ENCODE data around the gene COG4. TPM values are rescaled to one million over a fixed set of nuclear protein-coding genes. Genes with fewer than 3 reads are reported as not detected.
"Not testable (repeated sequence)": the region's sequence is repeated elsewhere in the genome, so short reads cannot be mapped to it uniquely, and the experiment has no call there.

COG4 gene
- total RNA-seq, 1 experiment from 2014 or later, result 35.5 TPM

DNA sequence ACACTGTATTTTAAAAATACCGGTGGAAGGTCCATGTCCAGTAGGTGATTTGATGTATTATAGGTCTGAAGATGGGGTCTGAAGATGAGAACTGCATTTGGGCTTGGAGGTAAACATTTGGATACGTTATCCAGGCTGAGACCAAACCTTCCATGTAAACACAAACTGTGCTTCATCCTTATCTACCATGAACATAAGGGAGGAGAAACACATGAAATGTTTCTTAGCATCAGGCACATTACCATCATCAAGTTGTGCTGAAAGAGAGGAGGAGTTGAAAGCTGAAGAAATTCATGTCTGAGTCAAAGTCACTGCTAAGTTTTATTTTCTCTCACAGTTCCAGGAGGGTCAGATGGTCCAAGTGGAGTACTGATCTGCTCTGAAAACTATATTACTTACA is 11.6 kb upstream of the COG4 start:
- H3F3A ChIP-seq (ENCODE audit: low read length, unreplicated experiment), result no peaks in the 10 kb centered on the region
- POLR2A ChIA-PET (ENCODE audit: unreplicated experiment), result no interaction called here
- CTCF ChIA-PET, result no interaction called here

DNA sequence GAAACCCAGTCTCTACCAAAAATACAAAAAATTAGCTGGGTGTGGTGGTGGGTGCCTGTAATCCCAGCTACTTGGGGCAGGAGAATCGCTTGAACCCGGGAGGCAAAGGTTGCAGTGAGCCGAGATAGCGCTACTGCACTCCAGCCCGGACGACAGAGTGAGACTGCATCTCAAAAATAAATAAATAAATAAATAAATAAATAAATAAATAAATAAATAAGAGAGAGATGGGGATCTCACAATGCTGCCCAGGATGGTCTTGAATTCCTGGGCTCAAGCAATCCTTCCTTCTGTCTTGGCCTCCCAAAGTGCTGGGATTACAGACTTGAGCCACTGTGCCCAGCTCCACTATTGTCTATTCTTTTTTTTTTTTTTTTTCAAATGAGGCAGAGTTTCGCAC is 6.6 kb upstream of the COG4 start:
- H2AFZ ChIP-seq (ENCODE audit: low read length); ATAC-seq; H3K27me3 ChIP-seq (ENCODE audit: low read length); H3K9ac ChIP-seq (ENCODE audit: low read length); H3K27ac ChIP-seq (ENCODE audit: low read length); H3K9me3 ChIP-seq (ENCODE audit: low read length); DNase-seq; H3F3A ChIP-seq (ENCODE audit: low read length, unreplicated experiment); H3K9me2 ChIP-seq (replicated peaks; ENCODE audit: low read length); CTCF ChIA-PET; BruUV-seq (replicated peaks); H3K4me2 ChIP-seq (ENCODE audit: low read length); POLR2A ChIA-PET (ENCODE audit: unreplicated experiment); H3K4me3 ChIP-seq (ENCODE audit: low read length): not testable (repeated sequence)
- peaks cover 24% of the 10 kb centered on the region for H3K4me1 ChIP-seq (ENCODE audit: insufficient read depth, low read length)
- H3K36me3 ChIP-seq (ENCODE audit: low read depth, low read length), result peaks cover 52% of the 10 kb centered on the region
- intact Hi-C loops (cut with micrococcal nuclease), result loop anchor here (2.0 to 5.0 kb wide), 2 partner anchors 41 to 122 kb away; no protein-coding TSS in a partner anchor
- H3K79me2 ChIP-seq (ENCODE audit: low read length), result peaks cover 89% of the 10 kb centered on the region
- H4K20me1 ChIP-seq (ENCODE audit: low read length), result peaks cover 24% of the 10 kb centered on the region

More for the DNA sequence above, 11.6 kb upstream of the COG4 start:
- TF ChIP-seq EZH2 (IDR thresholded peaks at IDR 0.05; ENCODE audit: low read length, unreplicated experiment) (no peak), EZH2phosphoT487 (IDR thresholded peaks at IDR 0.05; ENCODE audit: borderline replicate concordance, low read length) (no peak)
- TF ChIP-seq, protein P1, sequence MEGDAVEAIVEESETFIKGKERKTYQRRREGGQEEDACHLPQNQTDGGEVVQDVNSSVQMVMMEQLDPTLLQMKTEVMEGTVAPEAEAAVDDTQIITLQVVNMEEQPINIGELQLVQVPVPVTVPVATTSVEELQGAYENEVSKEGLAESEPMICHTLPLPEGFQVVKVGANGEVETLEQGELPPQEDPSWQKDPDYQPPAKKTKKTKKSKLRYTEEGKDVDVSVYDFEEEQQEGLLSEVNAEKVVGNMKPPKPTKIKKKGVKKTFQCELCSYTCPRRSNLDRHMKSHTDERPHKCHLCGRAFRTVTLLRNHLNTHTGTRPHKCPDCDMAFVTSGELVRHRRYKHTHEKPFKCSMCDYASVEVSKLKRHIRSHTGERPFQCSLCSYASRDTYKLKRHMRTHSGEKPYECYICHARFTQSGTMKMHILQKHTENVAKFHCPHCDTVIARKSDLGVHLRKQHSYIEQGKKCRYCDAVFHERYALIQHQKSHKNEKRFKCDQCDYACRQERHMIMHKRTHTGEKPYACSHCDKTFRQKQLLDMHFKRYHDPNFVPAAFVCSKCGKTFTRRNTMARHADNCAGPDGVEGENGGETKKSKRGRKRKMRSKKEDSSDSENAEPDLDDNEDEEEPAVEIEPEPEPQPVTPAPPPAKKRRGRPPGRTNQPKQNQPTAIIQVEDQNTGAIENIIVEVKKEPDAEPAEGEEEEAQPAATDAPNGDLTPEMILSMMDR (conservative IDR thresholded peaks at IDR 0.05; ENCODE audit: low read depth, low read length), result no peak
- Histone ChIP-seq H3K79me2 (ENCODE audit: low read length) (peaks cover 68% of the 10 kb centered on the region), H3K9me2 (replicated peaks; ENCODE audit: low read length) (no peaks in the 10 kb centered on the region), H3K4me1 (ENCODE audit: insufficient read depth, low read length) (no peaks in the 10 kb centered on the region), H3K27me3 (ENCODE audit: low read length) (no peaks in the 10 kb centered on the region), H3K4me2 (ENCODE audit: low read length) (no peak overlapping the region), H2AFZ (ENCODE audit: low read length) (no peak overlapping the region), H3K27ac (ENCODE audit: low read length) (no peak overlapping the region), H4K20me1 (ENCODE audit: low read length) (peaks cover 7% of the 10 kb centered on the region), H3K9me3 (ENCODE audit: low read length) (no peaks in the 10 kb centered on the region), H3K36me3 (ENCODE audit: low read depth, low read length) (peaks cover 63% of the 10 kb centered on the region), H3K9ac (ENCODE audit: low read length) (no peak overlapping the region), H3K4me3 (ENCODE audit: low read length) (no peak overlapping the region)
- intact Hi-C loops (cut with micrococcal nuclease), result no loop called here
- no TSS peak for BruUV-seq (replicated peaks)
- no peak for ATAC-seq
- DNase-seq, result no peak

DNA sequence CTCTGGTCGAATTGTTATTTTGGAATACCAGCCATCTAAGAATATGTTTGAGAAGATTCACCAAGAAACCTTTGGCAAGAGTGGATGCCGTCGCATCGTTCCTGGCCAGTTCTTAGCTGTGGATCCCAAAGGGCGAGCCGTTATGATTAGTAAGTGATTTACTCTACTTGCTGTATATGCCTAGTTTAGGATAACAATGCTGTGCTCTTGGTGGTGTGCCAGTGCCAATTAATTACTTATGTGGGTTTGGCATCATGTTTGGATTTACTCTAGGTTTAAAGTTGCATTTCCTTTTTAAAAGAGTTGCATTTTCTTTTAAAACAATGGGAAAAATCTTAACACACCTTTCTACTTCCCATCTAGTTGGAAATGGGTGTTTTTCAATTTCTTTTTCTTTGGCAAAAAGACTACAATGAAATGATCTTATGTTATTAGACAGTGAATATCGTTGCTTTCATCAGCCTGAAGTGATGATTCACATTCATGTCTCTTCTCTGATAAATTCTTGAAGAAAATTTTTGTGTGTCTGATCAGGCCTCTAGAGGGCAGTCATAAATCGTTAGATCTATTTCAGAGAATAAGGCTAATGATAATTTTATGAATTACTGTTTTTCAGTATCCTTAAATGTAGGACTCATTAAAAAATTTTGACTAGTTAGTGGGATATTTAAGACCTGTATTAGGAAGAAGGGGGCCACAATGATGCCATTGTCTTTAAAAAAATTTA is 5.9 kb upstream of the COG4 start:
- Histone ChIP-seq H3K9me2 (replicated peaks; ENCODE audit: low read length) (no peaks in the 10 kb centered on the region), H4K20me1 (ENCODE audit: low read length) (peaks cover 24% of the 10 kb centered on the region), H3K4me1 (ENCODE audit: insufficient read depth, low read length) (peaks cover 24% of the 10 kb centered on the region), H3K9me3 (ENCODE audit: low read length) (no peaks in the 10 kb centered on the region), H3F3A (ENCODE audit: low read length, unreplicated experiment) (no peaks in the 10 kb centered on the region), H2AFZ (ENCODE audit: low read length) (no peak overlapping the region), H3K4me2 (ENCODE audit: low read length) (0 out of 2 replicates have a peak overlapping the region, but pooled peaks have one; percentile 6), H3K27me3 (ENCODE audit: low read length) (no peaks in the 10 kb centered on the region), H3K4me3 (ENCODE audit: low read length) (no peak overlapping the region), H3K27ac (ENCODE audit: low read length) (no peak overlapping the region), H3K36me3 (ENCODE audit: low read depth, low read length) (peaks cover 52% of the 10 kb centered on the region), H3K9ac (ENCODE audit: low read length) (no peak overlapping the region), H3K79me2 (ENCODE audit: low read length) (peaks cover 93% of the 10 kb centered on the region)
- peak; percentile 66 for DNase-seq
- ChIA-PET CTCF (no interaction called here), POLR2A (ENCODE audit: unreplicated experiment) (no interaction called here)
- no peak for TF ChIP-seq EZH2 (IDR thresholded peaks at IDR 0.05; ENCODE audit: low read length, unreplicated experiment)
- TF ChIP-seq, protein P1 (conservative IDR thresholded peaks at IDR 0.05; ENCODE audit: low read depth, low read length), result peak; percentile 67
- peak; percentile 37 for ATAC-seq
- no TSS peak for BruUV-seq (replicated peaks)
- intact Hi-C loops (cut with micrococcal nuclease), result loop anchor here (2.0 to 5.0 kb wide), 2 partner anchors 42 to 123 kb away; no protein-coding TSS in a partner anchor
